ENCODE data around the gene CLK2.
"Not testable (repeated sequence)": the region's sequence is repeated elsewhere in the genome, so short reads cannot be mapped to it uniquely, and the experiment has no call there.

Gene CLK2

DNA sequence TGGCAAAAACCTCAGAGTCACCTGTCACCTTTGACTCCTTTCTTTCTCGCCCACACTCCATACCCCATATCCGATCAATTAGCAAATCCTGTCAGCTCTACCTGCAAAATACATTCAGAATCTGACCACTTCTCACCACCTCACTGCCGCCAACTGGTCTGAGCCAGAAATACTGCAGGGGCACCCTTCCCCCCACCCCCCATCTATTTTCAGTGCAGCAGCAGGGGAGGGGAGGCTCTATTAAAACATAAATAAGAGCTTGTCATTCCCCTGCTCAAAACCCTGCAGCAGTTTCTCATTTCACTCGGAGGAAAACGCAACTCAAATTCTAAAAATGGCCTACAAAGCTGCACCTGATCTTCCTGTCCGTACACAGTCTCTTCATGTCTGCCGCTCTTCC is 24.1 kb upstream of the CLK2 start:
- no peak overlapping the region for H3K4me3 ChIP-seq (ENCODE audit: low read depth, low read length)

DNA sequence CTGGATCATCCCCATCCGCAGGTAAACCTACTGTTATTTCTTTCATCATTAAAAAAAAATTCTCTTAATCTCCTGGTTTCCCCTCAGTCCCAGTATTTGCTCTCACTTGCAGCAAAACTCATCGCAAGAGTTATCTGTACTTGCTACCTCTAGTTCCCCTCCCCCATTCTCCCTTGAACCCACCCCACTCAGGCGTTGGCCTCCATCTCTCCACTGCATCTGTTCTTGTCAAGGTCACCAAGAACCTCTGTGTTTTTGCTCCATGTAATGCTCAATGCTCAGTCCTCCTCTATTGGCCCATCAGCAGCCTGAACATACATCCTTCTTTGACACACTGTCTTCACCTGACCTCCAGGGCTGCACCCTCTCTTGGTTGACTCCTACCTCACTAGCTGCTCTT is 23.4 kb upstream of the CLK2 start:
- no peak overlapping the region for H3K4me3 ChIP-seq (ENCODE audit: low read depth, low read length)

DNA sequence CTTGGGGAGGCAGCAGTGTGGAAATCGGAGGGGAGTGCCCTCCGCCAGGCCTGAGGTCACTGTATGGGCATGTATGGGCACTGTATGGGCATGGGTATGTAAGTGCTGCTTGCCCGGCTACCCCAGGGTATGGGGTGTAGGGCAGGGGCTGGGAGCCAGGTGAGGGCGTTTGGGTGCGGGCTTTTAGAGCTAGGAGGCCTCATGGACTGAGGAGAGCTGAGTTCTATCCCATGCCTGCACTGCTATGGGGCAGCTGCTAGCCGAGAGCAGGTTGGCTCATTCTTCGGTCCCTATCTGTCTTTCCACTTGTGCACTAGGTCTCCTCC is 22.6 kb upstream of the CLK2 start:
- H3K4me3 ChIP-seq (ENCODE audit: low read depth, low read length) = peak overlapping the region; percentile 68

DNA sequence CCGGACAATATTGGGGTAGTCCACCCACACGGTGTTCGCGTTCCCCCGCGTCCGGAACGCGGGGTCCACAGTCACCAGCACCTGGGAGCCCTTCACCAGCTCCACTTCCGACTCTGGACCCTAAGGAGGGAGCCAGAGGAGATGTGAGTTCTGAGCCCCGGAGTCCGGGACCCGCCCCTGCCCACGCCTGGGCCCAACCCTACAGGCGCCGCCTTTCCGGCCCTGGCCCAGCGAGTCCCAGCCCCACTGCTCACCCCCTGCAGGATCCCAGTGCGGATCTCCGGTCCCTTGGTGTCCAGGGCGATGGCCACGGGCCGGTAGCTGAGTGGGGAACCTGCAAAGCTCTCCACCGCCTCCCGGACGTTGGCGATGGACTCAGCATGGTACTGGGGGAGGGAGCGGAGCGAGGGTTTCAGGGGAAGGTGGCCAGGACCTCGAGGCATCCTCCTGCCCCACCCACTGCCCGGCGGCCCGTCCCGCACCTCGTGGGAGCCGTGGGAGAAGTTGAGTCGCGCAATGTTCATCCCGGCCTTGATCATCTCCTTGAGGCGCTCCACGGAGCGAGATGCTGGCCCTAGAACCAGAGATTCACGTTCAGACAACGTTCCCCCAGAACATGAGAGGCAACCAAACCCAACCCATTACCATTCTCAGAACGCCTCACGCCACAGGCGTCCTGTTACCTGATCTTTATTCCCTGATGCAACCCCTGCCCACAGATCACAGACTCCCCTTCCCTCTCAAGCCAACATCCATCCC is 22.1 kb upstream of the CLK2 start:
- peak overlapping the region; percentile 68 for H3K4me3 ChIP-seq (ENCODE audit: low read depth, low read length)

DNA sequence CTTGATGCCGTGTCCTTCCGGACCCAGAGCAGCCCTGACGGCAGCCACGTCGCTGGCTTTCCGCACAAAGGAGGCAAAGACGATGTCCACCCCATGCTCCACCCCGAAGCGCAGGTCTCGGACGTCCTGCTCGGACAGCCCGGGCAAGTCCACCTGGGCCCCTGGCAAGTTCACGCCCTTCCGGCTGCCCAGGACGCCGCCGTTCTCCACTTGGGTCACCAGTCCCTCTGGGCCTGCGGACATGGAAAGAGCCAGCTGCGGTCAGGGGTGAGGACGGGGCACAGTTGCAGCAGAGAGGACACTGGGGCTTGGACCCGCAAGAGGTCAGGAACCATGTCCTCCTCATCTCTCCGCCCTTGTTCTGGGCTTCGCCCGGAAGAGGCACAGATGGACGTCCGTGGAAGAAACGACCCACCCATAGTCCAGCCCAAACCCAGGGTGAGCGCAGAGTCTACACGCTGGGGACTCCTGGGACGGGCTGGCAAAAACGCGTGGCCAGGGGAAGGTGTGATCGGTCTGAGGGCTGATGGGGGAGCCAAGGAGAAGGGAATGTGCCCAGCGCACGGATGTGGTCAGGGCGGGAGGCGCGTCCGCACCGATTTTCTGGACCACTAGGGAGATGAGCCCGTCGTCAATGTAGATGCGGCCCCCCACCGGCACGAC is 21.3 kb upstream of the CLK2 start:
- peak overlapping the region; percentile 68 for H3K4me3 ChIP-seq (ENCODE audit: low read depth, low read length)

DNA sequence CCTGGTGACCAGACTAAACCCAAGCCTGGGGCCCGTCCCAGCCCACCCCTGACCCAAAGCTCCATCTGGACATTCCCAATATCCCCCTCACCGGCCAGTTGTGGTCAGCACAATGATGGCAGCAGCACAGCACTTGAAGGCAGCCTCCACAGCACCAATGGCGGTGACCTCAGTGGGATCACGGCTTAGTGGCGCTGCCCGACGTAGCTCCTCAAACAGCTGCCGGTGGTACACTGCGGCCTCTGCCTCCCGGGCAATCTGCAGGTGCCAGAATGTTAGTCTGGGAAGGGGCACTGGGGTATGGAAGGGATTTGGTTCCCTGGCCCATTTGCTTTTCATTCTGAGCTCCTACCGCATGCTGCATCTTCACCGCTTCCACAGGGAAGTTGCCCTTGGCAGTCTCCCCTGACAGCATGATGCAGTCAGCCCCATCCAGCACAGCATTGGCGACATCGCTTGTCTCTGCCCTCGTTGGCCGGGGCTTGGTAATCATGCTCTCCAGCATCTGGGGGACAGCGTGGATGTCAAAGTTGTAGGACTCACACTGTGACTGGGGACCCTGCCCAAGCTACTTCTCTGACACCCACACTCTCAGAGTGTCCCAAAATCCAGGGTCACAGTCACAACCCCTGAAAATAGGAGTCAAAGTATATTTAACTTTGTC is 19.9 kb upstream of the CLK2 start:
- H3K4me3 ChIP-seq (ENCODE audit: low read depth, low read length) = no peak overlapping the region

DNA sequence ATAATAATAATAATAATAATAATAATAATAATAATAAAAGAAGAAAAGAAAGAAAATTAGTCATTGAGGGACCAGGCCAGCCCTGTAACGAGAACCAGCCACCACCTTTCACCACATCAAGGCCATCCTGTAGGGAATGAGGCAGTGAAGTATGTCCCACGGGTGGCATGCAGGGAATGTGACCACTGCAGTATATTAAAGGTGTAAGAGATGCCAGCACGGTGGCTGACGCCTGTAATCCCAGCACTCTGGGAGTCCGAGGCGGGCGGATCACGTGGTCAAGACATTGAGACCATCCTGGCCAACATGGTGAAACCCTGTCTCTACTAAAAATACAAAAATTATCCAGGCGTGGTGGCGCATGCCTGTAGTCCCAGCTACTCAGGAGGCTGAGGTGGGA is 17.7 kb upstream of the CLK2 start:
- H3K4me3 ChIP-seq (ENCODE audit: low read depth, low read length) = not testable (repeated sequence)

DNA sequence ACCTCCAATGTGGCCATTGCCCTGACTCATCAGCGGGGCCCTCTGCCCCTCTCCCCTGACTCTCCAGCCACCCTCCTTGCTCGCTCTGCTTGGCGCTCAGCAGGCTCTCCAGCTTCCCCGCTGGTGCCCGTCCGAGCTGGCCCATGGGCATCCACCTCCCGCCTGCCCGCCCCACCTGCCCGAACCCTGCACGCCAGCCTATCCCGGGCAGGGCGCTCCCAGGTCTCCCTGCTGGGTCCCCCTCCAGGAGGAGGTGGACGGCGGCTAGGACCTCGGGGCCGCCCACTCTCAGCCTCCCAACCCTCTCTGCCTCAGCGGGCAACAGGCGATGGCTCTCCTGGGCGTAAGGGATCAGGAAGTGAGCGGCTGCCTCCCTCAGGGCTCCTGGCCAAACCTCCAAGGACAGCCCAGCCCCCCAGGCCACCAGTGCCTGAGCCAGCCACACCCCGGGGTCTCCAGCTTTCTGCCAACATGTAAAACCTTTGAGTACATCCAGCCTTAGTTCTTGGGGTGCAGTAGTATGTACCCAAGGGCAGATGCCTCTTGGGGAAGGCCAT is 14.8 kb upstream of the CLK2 start:
- H3K4me3 ChIP-seq (ENCODE audit: low read depth, low read length) = no peak overlapping the region

DNA sequence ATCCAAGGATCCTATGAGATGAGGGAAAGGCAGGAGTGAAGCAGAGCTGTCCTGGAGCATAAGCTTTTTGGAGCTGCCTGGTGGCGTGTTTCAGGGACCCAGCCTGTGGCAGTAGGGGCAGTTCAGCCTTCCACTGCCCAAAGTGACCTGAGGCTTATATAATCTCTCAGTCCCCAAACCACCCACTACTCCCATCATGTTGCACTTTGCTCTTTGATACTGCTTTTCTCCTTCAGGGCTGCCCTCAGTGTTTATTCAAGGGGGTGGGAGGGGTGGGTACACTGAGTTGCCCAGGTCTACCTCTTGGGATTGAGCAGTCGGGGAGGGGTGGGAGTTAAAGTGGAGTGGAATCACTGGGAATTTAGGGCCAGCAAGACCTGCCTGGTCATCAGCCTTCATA is 13.2 kb upstream of the CLK2 start:
- no peak overlapping the region for H3K4me3 ChIP-seq (ENCODE audit: low read depth, low read length)

DNA sequence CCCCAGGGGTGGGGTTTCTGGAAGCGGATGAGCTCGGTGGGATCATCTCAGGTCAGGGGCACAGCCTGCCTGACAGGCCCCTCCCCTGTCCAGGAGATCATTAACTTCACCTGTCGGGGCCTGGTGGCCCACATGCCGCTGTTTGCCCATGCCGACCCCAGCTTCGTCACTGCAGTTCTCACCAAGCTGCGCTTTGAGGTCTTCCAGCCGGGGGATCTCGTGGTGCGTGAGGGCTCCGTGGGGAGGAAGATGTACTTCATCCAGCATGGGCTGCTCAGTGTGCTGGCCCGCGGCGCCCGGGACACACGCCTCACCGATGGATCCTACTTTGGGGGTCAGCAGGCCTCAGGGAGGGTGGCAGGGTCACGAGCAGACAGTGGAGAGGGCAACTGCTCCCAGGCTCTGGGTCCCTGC is 12.3 kb upstream of the CLK2 start:
- H3K4me3 ChIP-seq (ENCODE audit: low read depth, low read length) = no peak overlapping the region

DNA sequence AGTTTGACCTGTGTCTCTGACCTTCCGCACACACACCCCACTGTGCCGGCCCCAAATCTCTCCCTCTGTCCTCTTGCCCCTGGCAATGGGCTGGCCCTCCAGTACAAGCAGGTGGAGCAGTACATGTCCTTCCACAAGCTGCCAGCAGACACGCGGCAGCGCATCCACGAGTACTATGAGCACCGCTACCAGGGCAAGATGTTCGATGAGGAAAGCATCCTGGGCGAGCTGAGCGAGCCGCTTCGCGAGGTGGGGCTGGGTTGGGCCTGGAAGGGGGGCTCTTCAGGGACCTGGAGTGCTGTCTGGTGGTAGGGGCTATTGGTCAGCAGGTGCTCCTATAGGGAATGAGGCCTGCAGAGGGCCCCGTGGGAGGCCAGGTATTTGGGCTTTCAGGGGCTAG is 11.8 kb upstream of the CLK2 start:
- no peak overlapping the region for H3K4me3 ChIP-seq (ENCODE audit: low read depth, low read length)

DNA sequence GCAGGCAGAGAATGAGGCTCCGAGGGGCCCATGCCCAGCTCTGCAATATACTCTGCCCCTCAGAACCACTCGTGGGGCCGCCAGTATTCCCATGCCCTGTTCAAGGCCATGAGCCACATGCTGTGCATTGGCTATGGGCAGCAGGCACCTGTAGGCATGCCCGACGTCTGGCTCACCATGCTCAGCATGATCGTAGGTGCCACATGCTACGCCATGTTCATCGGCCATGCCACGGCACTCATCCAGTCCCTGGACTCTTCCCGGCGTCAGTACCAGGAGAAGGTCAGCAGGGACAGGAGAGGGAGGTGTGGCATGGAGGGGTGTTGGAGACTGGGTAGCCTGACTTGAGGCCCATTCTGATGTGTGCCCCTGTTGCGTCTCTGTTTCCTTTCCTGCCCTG is 11.2 kb upstream of the CLK2 start:
- no peak overlapping the region for H3K4me3 ChIP-seq (ENCODE audit: low read depth, low read length)

DNA sequence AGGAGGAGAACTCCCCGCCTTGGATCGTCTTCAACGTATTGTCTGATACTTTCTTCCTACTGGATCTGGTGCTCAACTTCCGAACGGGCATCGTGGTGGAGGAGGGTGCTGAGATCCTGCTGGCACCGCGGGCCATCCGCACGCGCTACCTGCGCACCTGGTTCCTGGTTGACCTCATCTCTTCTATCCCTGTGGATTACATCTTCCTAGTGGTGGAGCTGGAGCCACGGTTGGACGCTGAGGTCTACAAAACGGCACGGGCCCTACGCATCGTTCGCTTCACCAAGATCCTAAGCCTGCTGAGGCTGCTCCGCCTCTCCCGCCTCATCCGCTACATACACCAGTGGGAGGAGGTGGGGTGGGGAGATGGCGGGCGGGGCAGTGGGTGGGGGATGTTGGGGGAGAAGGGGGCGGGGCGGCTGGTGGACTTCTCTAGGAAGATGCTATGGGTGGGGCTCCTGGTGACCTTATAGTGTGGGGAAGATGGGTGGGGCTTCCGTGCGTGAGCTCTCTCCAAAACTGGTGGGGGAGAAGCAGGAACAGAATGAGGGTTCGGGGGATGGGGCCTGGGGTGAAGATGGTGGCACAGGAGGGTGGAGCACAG is 9.3 kb upstream of the CLK2 start:
- H3K4me3 ChIP-seq (ENCODE audit: low read depth, low read length) = no peak overlapping the region

DNA sequence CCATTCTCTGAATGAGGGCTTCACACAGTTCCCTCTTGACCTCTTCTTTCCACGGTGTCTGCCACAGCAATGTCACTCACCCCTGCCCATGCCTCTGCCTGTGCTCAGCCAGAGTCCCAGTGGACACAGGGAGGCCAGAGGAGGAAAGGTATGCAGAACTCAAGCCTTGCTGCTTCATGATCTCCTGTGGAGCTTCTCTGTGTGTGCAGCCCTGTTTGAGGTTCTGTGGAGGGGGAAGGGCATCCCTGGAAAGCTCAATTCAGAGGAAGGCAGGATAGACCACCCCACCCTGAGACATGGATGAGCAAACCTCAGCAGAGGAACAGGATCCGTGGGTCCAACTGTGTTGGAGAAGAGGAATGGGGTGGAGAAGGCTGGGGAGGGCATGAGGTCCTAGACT is 6.0 kb upstream of the CLK2 start:
- H3K4me3 ChIP-seq (ENCODE audit: low read depth, low read length) = no peak overlapping the region

DNA sequence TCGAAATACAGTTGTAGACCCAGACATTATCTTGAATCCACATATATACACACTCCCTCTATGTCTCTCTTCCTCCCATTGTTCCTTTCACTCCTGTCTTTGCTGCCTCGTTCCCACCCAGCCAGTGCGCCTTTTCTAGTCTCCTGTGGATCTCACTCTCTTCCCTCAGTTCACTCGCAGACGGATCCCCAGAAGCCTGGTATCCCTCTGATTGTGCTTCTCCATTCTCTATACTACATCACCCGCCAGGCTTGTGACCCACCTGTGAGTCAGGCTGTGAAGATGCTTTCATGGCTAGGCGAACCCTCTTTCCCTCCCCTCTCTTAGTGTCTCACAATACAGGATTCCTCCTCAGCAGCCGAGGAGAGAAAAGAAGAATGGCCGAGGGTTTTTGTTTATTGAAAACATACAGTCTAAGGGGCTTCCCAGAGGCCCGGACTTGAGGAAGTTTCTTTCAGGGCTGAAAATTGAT is 5.4 kb upstream of the CLK2 start:
- H3K4me3 ChIP-seq (ENCODE audit: low read depth, low read length) = no peak overlapping the region

DNA sequence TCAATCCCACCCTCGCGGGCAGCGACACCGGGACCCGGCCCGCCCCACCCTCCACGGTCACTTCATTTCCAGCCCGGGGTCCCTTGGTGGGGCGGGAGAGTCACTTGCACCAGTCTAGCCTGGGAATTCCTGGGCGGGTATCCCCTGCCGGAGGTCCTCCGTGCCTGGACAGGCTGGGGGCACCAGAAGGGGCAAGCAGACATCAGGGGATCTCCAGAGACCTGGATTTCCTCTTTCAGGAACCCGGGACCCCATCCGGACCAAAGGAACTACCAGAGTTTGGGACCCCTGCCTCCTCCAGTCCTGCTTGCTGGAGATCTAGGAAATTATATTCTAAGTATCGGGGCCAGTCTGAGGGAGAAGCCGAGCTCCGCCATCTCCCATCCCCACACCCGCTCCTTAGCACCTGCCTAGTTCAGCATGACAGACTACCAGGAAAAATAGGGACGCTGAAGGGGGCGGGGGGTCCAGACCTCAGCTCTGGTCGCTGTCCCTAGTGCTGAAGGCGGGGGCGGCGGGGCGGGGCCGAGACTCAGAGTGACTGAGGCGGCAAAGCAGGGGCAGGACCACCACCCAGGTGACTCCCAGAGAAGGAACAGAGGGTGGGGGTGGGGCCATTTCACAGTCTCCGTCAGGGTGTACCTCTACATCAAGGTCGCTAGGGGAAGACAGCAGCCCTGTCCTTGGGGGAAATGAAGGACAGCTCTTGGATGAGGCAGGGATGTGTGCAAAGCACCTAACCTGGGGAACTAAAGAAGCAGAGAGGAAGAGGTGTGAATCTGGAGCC is 4.8 kb upstream of the CLK2 start:
- H3K4me3 ChIP-seq (ENCODE audit: low read depth, low read length) = peak overlapping the region; percentile 57

DNA sequence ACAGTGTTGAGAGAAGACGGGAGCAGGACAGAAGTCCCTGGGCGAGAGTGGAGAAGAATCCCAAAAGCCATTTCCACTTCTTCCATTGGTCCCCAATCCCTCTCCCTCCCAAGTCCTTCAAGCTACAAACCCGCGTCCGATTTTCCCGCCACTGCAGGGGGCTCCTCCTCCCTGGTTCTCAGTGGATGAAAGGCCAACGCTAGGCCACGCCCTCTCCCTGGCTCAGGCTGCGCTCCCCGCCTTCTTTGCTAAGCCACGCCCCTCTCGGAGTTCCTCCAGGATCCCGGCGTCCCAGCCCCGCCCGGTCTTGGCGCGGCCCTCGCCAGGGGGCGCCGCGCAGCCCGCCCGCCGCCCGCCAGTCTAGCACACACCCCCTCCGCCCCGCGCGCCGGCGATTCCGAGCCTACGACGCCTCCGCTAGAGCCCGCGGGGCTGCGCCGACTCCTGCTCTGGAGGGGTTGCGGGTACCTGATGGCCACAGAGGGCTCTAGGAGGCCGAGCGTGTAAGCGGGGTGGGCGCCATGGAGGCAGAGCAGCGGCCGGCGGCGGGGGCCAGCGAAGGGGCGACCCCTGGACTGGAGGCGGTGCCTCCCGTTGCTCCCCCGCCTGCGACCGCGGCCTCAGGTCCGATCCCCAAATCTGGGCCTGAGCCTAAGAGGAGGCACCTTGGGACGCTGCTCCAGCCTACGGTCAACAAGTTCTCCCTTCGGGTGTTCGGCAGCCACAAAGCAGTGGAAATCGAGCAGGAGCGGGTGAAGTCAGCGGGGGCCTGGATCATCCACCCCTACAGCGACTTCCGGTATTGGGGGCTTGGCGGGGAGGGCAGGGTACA is 4.0 kb upstream of the CLK2 start, which contains the start of gene HCN3:
Gene HCN3 (plus strand): TSS at position 394 of the 832 bp plus-strand sequence. CDS start 128 bp downstream, at position 522.
- peak within 1 kb of the TSS; percentile 57 for H3K4me3 ChIP-seq (ENCODE audit: low read depth, low read length)

DNA sequence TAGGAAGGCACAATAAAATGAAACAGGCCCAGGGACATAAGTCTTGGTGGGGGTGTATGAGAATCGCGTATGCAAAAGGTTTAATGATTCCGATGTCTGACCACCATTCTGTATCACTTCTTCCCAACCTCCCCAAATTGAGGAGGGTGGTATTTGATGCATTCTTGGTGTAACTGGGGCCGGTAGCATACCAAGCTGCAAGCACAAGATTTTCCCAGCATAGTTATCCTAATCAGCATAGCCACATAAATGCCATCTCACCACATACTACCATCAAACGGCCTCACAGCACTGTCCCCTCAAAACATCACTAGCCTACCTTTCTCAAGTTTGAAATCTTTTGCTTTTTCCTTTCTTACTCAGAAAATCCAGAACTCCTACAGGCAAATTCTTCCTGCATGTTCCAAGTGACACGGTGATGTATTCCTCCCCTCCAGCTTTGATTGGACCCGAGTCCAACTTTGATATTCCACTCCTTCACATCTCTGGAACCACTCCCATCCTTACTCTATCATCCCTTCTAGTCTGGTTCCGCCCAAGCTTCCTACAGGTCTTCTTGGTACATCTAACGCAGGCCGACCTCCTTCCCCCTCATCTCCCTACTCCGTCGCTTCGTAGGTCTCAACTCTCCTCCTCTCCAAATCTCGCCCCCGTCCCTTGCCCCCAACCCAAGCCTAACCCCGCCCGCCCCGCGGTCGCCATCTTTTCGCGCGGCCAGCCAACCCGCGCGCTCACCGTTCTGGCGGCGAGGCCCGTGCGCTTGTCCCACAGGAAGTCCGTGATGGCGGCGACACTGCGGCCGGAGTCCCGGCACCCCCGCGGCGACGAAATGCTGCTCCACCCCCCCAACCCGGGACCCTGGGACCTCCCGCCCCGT is 600 bp downstream of the CLK2 start:
- H3K4me3 ChIP-seq (ENCODE audit: low read depth, low read length) = peak overlapping the region; percentile 89

DNA sequence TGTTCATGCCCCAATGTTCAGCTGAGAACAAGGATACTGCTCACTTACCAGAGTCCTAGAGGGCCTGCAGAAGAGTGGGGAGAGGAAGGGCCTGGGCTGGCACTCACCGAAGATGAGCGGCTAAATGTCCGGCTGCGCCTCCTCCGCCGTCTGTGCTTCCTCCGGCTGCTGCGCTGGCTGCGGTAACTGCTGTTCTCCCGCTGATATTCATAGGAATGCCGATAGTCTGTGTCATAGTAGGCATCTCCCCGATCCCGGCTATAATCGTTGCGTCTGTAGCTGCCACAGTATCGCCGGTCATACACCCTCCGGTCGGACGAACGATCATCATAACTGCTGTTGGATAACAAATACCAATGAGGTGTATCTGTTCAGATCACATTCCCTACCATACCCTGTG is 3.9 kb downstream of the CLK2 start:
- no peak overlapping the region for H3K4me3 ChIP-seq (ENCODE audit: low read depth, low read length)
